Osteoblast (primary cell): ENCODE data around the gene PRM2. TPM values are rescaled to one million over a fixed set of nuclear protein-coding genes. Genes with fewer than 3 reads are reported as not detected.

Source experiments
- DNase-seq: peaks from one replicate; pipeline ENCODE4 v3.0.0; 2011; ENCODE audit warnings: low spot score, mixed read lengths; ENCODE audit not compliant: insufficient read length; ENCODE audit errors: missing footprints
- H2AFZ ChIP-seq: 2 replicates; pipeline ENCODE4 v1.6.0; 2011; ENCODE audit warnings: mild to moderate bottlenecking, low read length
- H3K27ac ChIP-seq: 2 replicates; pipeline ENCODE4 v1.5.1; 2011; ENCODE audit warnings: mild to moderate bottlenecking, low read depth, low read length, moderate library complexity
- H3K27me3 ChIP-seq: 2 replicates; pipeline ENCODE4 v1.6.0; 2012; ENCODE audit warnings: mild to moderate bottlenecking, control low read depth, inconsistent platforms, low read length, moderate library complexity; ENCODE audit not compliant: insufficient read depth
- H3K36me3 ChIP-seq: 2 replicates; pipeline ENCODE4 v1.5.1; 2011; ENCODE audit warnings: mild to moderate bottlenecking, low read length, control low read depth, moderate library complexity; ENCODE audit not compliant: insufficient read depth
- H3K4me1 ChIP-seq: 2 replicates; pipeline ENCODE4 v1.5.1; 2011; ENCODE audit warnings: mild to moderate bottlenecking, low read length, control low read depth, moderate library complexity; ENCODE audit not compliant: insufficient read depth
- H3K4me2 ChIP-seq: 2 replicates; pipeline ENCODE4 v1.6.0; 2011; ENCODE audit warnings: mild to moderate bottlenecking, low read length; ENCODE audit not compliant: insufficient read depth
- H3K4me3 ChIP-seq: fragments of 200-600 bp; sonication (generic); 3 replicates; pipeline ENCODE4 v1.5.1; 2012; ENCODE audit warnings: mild to moderate bottlenecking, low read length, inconsistent platforms; ENCODE audit not compliant: insufficient read depth
- H3K79me2 ChIP-seq: 2 replicates; pipeline ENCODE4 v1.6.0; 2012; ENCODE audit warnings: mild to moderate bottlenecking, low read length, control low read depth, inconsistent platforms; ENCODE audit not compliant: insufficient read depth
- H3K9me3 ChIP-seq: 2 replicates; pipeline ENCODE4 v1.5.1; 2011; ENCODE audit warnings: low read depth, low read length, control low read depth
- H4K20me1 ChIP-seq: 2 replicates; pipeline ENCODE4 v1.6.0; 2012; ENCODE audit warnings: mild to moderate bottlenecking, low read length, control low read depth; ENCODE audit not compliant: insufficient read depth
- CTCF ChIP-seq: IDR thresholded peaks from 2 replicates; pipeline ENCODE4 v1.5.1; 2011; ENCODE audit warnings: mild to moderate bottlenecking, low read depth, low read length, moderate library complexity; ENCODE audit errors: extremely low read depth
- total RNA-seq: library from RNA; depleted of rRNA; stranded (reverse); fragments of >200 nt; gene quantifications from 2 replicates; pipeline ENCODE4 v1.2.3, GENCODE V29; 2012

The PRM2 gene
- total RNA-seq, 1 donor = not detected

DNA sequence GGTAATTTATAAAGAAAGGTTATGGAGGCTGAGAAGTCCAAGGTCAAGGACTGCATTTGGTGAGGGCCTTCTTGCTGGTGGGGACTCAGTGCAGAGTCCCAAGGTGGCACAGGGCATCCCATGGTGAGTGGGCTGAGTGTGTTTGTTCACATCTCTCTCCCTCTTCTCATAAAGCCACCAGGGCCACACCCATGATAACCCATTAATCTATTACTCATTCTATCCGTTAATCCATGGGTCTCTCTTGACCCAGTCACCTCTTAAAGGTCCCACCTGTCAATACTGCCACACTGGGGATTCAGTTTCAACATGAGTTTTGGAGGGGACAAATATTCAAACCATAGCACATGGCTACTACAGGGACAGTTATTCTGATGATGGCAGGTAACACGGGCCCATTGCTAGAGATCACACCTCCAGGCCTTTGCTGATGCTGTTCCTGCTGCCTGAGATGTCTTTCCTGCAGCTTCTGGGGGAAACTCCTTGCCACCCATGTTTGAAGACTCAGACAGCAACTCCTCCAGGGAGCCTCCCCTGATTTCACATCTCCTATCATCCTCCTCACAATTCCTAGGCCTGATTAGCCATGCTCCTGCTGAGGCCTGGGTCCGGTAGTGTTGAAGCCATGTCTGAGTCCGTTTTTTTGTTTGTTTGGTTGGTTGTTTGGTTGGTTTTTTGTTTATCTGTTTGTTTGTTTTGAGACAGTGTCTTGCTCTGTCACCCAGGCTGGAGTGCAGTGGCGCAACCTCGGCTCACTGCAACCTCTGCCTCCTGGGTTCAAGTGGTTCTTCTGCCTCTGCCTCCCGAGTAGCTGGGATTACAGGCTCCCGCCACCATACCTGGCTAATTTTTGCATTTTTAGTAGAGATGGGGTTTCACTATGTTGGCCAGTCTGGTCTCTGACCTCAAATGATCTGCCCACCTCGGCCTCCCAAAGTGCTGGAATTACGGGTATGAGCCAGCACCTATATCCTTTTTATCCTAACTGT is 36.3 kb downstream of the PRM2 start:
- Histone ChIP-seq H3K4me1 (no peaks in the 10 kb centered on the region), H2AFZ (no peak overlapping the region), H3K27me3 (peaks cover 4% of the 10 kb centered on the region), H3K27ac (no peak overlapping the region), H4K20me1 (no peaks in the 10 kb centered on the region), H3K79me2 (no peaks in the 10 kb centered on the region), H3K36me3 (no peaks in the 10 kb centered on the region), H3K4me2 (no peak overlapping the region), H3K4me3 (no peak overlapping the region), H3K9me3 (no peaks in the 10 kb centered on the region)
- DNase-seq = no peak
- TF ChIP-seq CTCF = no peak

- H3K9me3 ChIP-seq = no peaks in the 10 kb centered on the region
- no peak for DNase-seq
- H3K27ac ChIP-seq = no peak overlapping the region
- H4K20me1 ChIP-seq = no peaks in the 10 kb centered on the region
- no peak overlapping the region for H3K4me3 ChIP-seq
- peaks cover under 1% of the 10 kb centered on the region for H3K27me3 ChIP-seq
- no peaks in the 10 kb centered on the region for H3K4me1 ChIP-seq
- no peak for TF ChIP-seq CTCF
- H3K4me2 ChIP-seq = no peak overlapping the region
- no peaks in the 10 kb centered on the region for H3K36me3 ChIP-seq
- H3K79me2 ChIP-seq = no peaks in the 10 kb centered on the region
- H2AFZ ChIP-seq = no peak overlapping the region
These were observed 37.7 kb downstream of the PRM2 start for GRCh38 chr16:11238272-11239202.

- H3K79me2 ChIP-seq = no peaks in the 10 kb centered on the region
- no peak for TF ChIP-seq CTCF
- no peak overlapping the region for H3K4me2 ChIP-seq
- no peaks in the 10 kb centered on the region for H3K27me3 ChIP-seq
- no peak overlapping the region for H3K4me3 ChIP-seq
- H3K4me1 ChIP-seq = no peaks in the 10 kb centered on the region
- no peaks in the 10 kb centered on the region for H4K20me1 ChIP-seq
- H3K9me3 ChIP-seq = no peaks in the 10 kb centered on the region
- no peak for DNase-seq
- no peak overlapping the region for H2AFZ ChIP-seq
- H3K27ac ChIP-seq = no peak overlapping the region
- no peaks in the 10 kb centered on the region for H3K36me3 ChIP-seq
These were observed 39.6 kb downstream of the PRM2 start for GRCh38 chr16:11236461-11237254.
